ENCODE measurements around the gene SEMA6B. TPM values are rescaled to one million over a fixed set of nuclear protein-coding genes. Genes with fewer than 3 reads are reported as not detected.
A peak's percentile ranks its signal among the peaks of the same experiment; 100 is the strongest.

Gene SEMA6B
- polyA plus RNA-seq, 1 of the 3 experiments (the other 2 are of a cell fraction), result 3.7 TPM

GRCh38 chr19:4506449-4507149 lies 52.9 kb downstream of the SEMA6B start:
- no peaks in the 10 kb centered on the region for H3K79me2 ChIP-seq (ENCODE audit: insufficient read depth)
- no peaks in the 10 kb centered on the region for H4K20me1 ChIP-seq (ENCODE audit: insufficient read depth)
- WGBS (ENCODE audit: low lambda C conversion rate), result 78% methylated on average over 16 of the region's 17 CpGs
- H3K9me3 ChIP-seq, result no peaks in the 10 kb centered on the region
- H2AFZ ChIP-seq (ENCODE audit: low read depth), result no peak overlapping the region
- no peak overlapping the region for H3K4me2 ChIP-seq
- H3K9me2 ChIP-seq, result no peaks in the 10 kb centered on the region
- peak overlapping the region in 1 of 2 experiments; percentile 43; a peak in 1 of 4 replicates for H3K27ac ChIP-seq (ENCODE audit: low read depth in 2 of 2, low read length in 1 of 2)
- ChIA-PET POLR2A (no interaction called here), CTCF (interaction anchor here (1.3 to 3.2 kb wide), 3 partner anchors 17 to 19 kb away, joined by 5 to 20 read pairs (median 5); no protein-coding TSS in a partner anchor)
- H3K9ac ChIP-seq, result no peak overlapping the region
- peaks cover 0 to 25% of the 10 kb centered on the region in 2 experiments for H3K36me3 ChIP-seq (replicated peaks in 1 of 2; ENCODE audit: control insufficient read depth in 1 of 2, insufficient read depth in 2 of 2, low read length in 1 of 2)
- H3K4me3 ChIP-seq (ENCODE audit: low read depth in 2 of 2, low read length in 1 of 2), result no peak overlapping the region
- no peak for TF ChIP-seq RFX5 (IDR thresholded peaks at IDR 0.05; ENCODE audit: low read length)
- TF ChIP-seq FOSL2 (IDR thresholded peaks at IDR 0.05; ENCODE audit: borderline replicate concordance, low read depth), result peak; percentile 62; the same call in 1 of the 2 replicates
- TF ChIP-seq, protein P1, sequence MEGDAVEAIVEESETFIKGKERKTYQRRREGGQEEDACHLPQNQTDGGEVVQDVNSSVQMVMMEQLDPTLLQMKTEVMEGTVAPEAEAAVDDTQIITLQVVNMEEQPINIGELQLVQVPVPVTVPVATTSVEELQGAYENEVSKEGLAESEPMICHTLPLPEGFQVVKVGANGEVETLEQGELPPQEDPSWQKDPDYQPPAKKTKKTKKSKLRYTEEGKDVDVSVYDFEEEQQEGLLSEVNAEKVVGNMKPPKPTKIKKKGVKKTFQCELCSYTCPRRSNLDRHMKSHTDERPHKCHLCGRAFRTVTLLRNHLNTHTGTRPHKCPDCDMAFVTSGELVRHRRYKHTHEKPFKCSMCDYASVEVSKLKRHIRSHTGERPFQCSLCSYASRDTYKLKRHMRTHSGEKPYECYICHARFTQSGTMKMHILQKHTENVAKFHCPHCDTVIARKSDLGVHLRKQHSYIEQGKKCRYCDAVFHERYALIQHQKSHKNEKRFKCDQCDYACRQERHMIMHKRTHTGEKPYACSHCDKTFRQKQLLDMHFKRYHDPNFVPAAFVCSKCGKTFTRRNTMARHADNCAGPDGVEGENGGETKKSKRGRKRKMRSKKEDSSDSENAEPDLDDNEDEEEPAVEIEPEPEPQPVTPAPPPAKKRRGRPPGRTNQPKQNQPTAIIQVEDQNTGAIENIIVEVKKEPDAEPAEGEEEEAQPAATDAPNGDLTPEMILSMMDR (IDR thresholded peaks at IDR 0.05), result peak; percentile 22; the same call in 1 of the 2 replicates
- 0 out of 4 replicates have a peak, but pooled peaks cover 0 to 7% of the 10 kb centered on the region in 2 experiments for H3K4me1 ChIP-seq (ENCODE audit: control insufficient read depth in 1 of 2, insufficient read depth in 2 of 2, low read depth in 1 of 2, low read length in 1 of 2)
- H3K27me3 ChIP-seq (ENCODE audit: insufficient read depth), result no peaks in the 10 kb centered on the region
- DNase-seq, result no peak
- peaks cover 3% of the 10 kb centered on the region for H3F3A ChIP-seq (replicated peaks; ENCODE audit: insufficient read depth)

- peaks cover 0 to 33% of the 10 kb centered on the region in 2 experiments for H3K36me3 ChIP-seq (replicated peaks in 1 of 2; ENCODE audit: control insufficient read depth in 1 of 2, insufficient read depth in 2 of 2, low read length in 1 of 2)
- peaks cover 3% of the 10 kb centered on the region for H3F3A ChIP-seq (replicated peaks; ENCODE audit: insufficient read depth)
- no peak overlapping the region for H2AFZ ChIP-seq (ENCODE audit: low read depth)
- 90% methylated on average over 23 of the region's 34 CpGs for WGBS (ENCODE audit: low lambda C conversion rate)
- CTCF ChIA-PET, result interaction anchor here (1.3 to 1.6 kb wide), 2 partner anchors 17 to 19 kb away, joined by 5 read pairs; no protein-coding TSS in a partner anchor
- POLR2A ChIA-PET, result interaction anchor here (0.6 kb wide), 1 partner anchor 1155 kb away, joined by 4 read pairs; no protein-coding TSS in a partner anchor
- H3K27me3 ChIP-seq (ENCODE audit: insufficient read depth), result no peaks in the 10 kb centered on the region
- H3K4me1 ChIP-seq (ENCODE audit: control insufficient read depth in 1 of 2, insufficient read depth in 2 of 2, low read depth in 1 of 2, low read length in 1 of 2), result 0 out of 4 replicates have a peak, but pooled peaks cover 0 to 7% of the 10 kb centered on the region in 2 experiments
- H3K79me2 ChIP-seq (ENCODE audit: insufficient read depth), result no peaks in the 10 kb centered on the region
- DNase-seq, result no peak
- H3K9ac ChIP-seq, result no peak overlapping the region
- no peak overlapping the region for H3K4me2 ChIP-seq
- no peaks in the 10 kb centered on the region for H3K9me2 ChIP-seq
- no peaks in the 10 kb centered on the region for H4K20me1 ChIP-seq (ENCODE audit: insufficient read depth)
- peak overlapping the region in 1 of 2 experiments; percentile 43; a peak in 1 of 4 replicates for H3K27ac ChIP-seq (ENCODE audit: low read depth in 2 of 2, low read length in 1 of 2)
- no peaks in the 10 kb centered on the region for H3K9me3 ChIP-seq
- TF ChIP-seq, protein P2, sequence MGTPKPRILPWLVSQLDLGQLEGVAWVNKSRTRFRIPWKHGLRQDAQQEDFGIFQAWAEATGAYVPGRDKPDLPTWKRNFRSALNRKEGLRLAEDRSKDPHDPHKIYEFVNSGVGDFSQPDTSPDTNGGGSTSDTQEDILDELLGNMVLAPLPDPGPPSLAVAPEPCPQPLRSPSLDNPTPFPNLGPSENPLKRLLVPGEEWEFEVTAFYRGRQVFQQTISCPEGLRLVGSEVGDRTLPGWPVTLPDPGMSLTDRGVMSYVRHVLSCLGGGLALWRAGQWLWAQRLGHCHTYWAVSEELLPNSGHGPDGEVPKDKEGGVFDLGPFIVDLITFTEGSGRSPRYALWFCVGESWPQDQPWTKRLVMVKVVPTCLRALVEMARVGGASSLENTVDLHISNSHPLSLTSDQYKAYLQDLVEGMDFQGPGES (IDR thresholded peaks at IDR 0.05; ENCODE audit: low read depth, low read length), result no peak
- TF ChIP-seq NRF1 (IDR thresholded peaks at IDR 0.05; ENCODE audit: low read depth, low read length) (no peak), ZBTB33 (IDR thresholded peaks at IDR 0.05; ENCODE audit: borderline replicate concordance, low read depth) (no peak), USF2 (IDR thresholded peaks at IDR 0.05; ENCODE audit: borderline replicate concordance, low read depth, low read length) (no peak), RXRA (IDR thresholded peaks at IDR 0.05; ENCODE audit: borderline replicate concordance, low read depth) (no peak), FOSL2 (IDR thresholded peaks at IDR 0.05; ENCODE audit: borderline replicate concordance, low read depth) (no peak), MEF2A (IDR thresholded peaks at IDR 0.05; ENCODE audit: borderline replicate concordance, low read depth) (no peak), JUND (IDR thresholded peaks at IDR 0.05) (no peak), SMC3 (IDR thresholded peaks at IDR 0.05; ENCODE audit: low read depth, low read length) (no peak), TAF1 (IDR thresholded peaks at IDR 0.05; ENCODE audit: borderline replicate concordance, low read depth, low read length) (no peak)
- H3K4me3 ChIP-seq (ENCODE audit: low read depth in 2 of 2, low read length in 1 of 2), result no peak overlapping the region
These were observed 53.7 kb downstream of the SEMA6B start for GRCh38 chr19:4505570-4506448.
